Natural killer cell (primary cell): ENCODE data around the gene SYNJ2. TPM values are rescaled to one million over a fixed set of nuclear protein-coding genes. Genes with fewer than 3 reads are reported as not detected.
A peak's percentile ranks its signal among the peaks of the same experiment; 100 is the strongest.

Experiments
- ATAC-seq, 3 donors: fragments of 150-1000 bp in 2 of 3; fragments of 200-7000 bp in 1 of 3; cut with Tn5 transposase; 1 replicate in 1 of 3; 2 replicates in 2 of 3; pipeline ENCODE4 v1.10.0; 2021; ENCODE audit warnings: mild to moderate bottlenecking in 2 of 3, moderate library complexity in 2 of 3
- DNase-seq, 2 donors: peaks; one replicate each; pipeline versions ENCODE4 v3.0.0 to v3.0.0-alpha.2; 2013 to 2021; ENCODE audit warnings: mixed read lengths in 1 of 2
- H3K27ac ChIP-seq: one replicate; pipeline ENCODE4 v1.5.1; 2013; ENCODE audit warnings: mild to moderate bottlenecking, low read length
- H3K27me3 ChIP-seq: one replicate; pipeline ENCODE4 v1.6.1; 2013; ENCODE audit warnings: low read length; ENCODE audit not compliant: control insufficient read depth, insufficient read depth
- H3K36me3 ChIP-seq: one replicate; pipeline ENCODE4 v1.6.1; 2013; ENCODE audit warnings: low read length; ENCODE audit not compliant: control insufficient read depth, insufficient read depth
- H3K4me1 ChIP-seq: one replicate; pipeline ENCODE4 v1.6.1; 2013; ENCODE audit warnings: low read length; ENCODE audit not compliant: control insufficient read depth, insufficient read depth
- H3K4me3 ChIP-seq: one replicate; pipeline ENCODE4 v1.5.1; 2013; ENCODE audit warnings: low read length
- H3K9me3 ChIP-seq: one replicate; pipeline ENCODE4 v1.6.1; 2013; ENCODE audit warnings: low read length; ENCODE audit not compliant: control insufficient read depth, insufficient read depth
- H3K27ac Mint-ChIP-seq, 2 donors: one replicate each; pipeline ENCODE4 v1.8.0; 2022; ENCODE audit warnings: mild to moderate bottlenecking in 2 of 2, mixed read lengths in 2 of 2, moderate library complexity in 1 of 2
- H3K27me3 Mint-ChIP-seq, 2 donors: one replicate each; pipeline ENCODE4 v1.8.0; 2022; ENCODE audit warnings: low read depth in 2 of 2, mixed read lengths in 2 of 2
- H3K36me3 Mint-ChIP-seq: one replicate; pipeline ENCODE4 v1.8.0; 2022; ENCODE audit warnings: mixed read lengths
- H3K4me1 Mint-ChIP-seq, 2 donors: one replicate each; pipeline ENCODE4 v1.8.0; 2022; ENCODE audit warnings: mixed read lengths in 2 of 2
- H3K4me3 Mint-ChIP-seq: one replicate; pipeline ENCODE4 v1.8.0; 2022; ENCODE audit warnings: mild to moderate bottlenecking, moderate library complexity, mixed read lengths
- H3K9me3 Mint-ChIP-seq, 2 donors: one replicate each; pipeline ENCODE4 v1.8.0; 2022; ENCODE audit warnings: mixed read lengths in 2 of 2
- WGBS: methylation state at CpG from one replicate; pipeline ENCODE4 v1.1.7; 2013; ENCODE audit warnings: missing lambda C conversion rate; ENCODE audit not compliant: insufficient coverage; 5-methylcytosine and 5-hydroxymethylcytosine counted together
- intact Hi-C: fragments of 100-400 bp; cut with micrococcal nuclease; formaldehyde crosslinking; loops from one replicate; pipeline ENCODE4 v1.14.2; 2022
- total RNA-seq, 4 donors: library from RNA; stranded (reverse); fragments of 120-200 nt in 1 of 4; gene quantifications; one replicate each; pipeline versions ENCODE4 v1.2.3 to v1.2.4, GENCODE V29; 2013 to 2022
- TF ChIP-seq, protein P1 (sequence below): fragments of 200-600 bp; IDR thresholded peaks from one replicate; pipeline ENCODE4 v1.8.0; 2022; ENCODE audit warnings: antibody characterized with exemption

SYNJ2 gene
- total RNA-seq, 3 donors from 2014 or later (not counting 1 experiment from before 2014, with no cell fraction given): 24.4 to 47.0 (median 28.0) TPM

DNA sequence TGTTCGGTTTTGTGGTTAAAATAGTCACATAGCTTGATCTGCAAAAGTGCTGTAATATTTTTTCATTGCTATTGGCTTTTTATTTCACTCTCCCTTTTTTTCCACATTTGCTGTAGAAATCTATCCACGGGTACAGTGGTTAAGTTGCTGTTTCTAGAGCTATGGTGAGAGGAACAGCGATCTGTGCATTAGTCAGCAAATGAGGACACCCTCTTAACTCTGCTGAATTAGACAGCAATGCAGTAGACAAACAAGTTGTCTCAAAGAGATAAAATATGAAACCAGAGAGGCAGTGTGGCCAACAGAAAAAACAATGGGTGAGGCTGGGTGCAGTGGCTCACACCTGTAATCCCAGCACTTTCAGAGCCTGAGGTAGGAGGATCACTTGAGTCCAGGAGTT lies 17.6 kb upstream of the SYNJ2 start:
- H3K4me3 ChIP-seq: no peak overlapping the region
- peak overlapping the region; percentile 45 for H3K4me3 Mint-ChIP-seq
- H3K4me1 ChIP-seq: no peaks in the 10 kb centered on the region
- peaks cover 14% of the 10 kb centered on the region in 2 donors for H3K4me1 Mint-ChIP-seq
- peaks cover 6% of the 10 kb centered on the region for H3K9me3 ChIP-seq
- no peaks in the 10 kb centered on the region for H3K36me3 ChIP-seq
- peaks cover 6 to 9% of the 10 kb centered on the region in 2 donors for H3K27me3 Mint-ChIP-seq
- TF ChIP-seq, protein P1, sequence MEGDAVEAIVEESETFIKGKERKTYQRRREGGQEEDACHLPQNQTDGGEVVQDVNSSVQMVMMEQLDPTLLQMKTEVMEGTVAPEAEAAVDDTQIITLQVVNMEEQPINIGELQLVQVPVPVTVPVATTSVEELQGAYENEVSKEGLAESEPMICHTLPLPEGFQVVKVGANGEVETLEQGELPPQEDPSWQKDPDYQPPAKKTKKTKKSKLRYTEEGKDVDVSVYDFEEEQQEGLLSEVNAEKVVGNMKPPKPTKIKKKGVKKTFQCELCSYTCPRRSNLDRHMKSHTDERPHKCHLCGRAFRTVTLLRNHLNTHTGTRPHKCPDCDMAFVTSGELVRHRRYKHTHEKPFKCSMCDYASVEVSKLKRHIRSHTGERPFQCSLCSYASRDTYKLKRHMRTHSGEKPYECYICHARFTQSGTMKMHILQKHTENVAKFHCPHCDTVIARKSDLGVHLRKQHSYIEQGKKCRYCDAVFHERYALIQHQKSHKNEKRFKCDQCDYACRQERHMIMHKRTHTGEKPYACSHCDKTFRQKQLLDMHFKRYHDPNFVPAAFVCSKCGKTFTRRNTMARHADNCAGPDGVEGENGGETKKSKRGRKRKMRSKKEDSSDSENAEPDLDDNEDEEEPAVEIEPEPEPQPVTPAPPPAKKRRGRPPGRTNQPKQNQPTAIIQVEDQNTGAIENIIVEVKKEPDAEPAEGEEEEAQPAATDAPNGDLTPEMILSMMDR: no peak
- WGBS: 31% methylated on average over 2 of the region's 3 CpGs
- intact Hi-C loops: no loop called here
- DNase-seq: no peak
- ATAC-seq: no peak
- H3K27ac ChIP-seq: no peak overlapping the region
- H3K9me3 Mint-ChIP-seq: peaks cover 3 to 4% of the 10 kb centered on the region in 2 donors
- H3K36me3 Mint-ChIP-seq: peaks cover 9% of the 10 kb centered on the region
- H3K27me3 ChIP-seq: no peaks in the 10 kb centered on the region
- no peak overlapping the region for H3K27ac Mint-ChIP-seq

- 100% methylated on average over 3 of the region's 3 CpGs for WGBS
- H3K27ac Mint-ChIP-seq: no peak overlapping the region
- H3K4me3 ChIP-seq: no peak overlapping the region
- no peaks in the 10 kb centered on the region for H3K36me3 ChIP-seq
- ATAC-seq: no peak
- no peak overlapping the region for H3K27ac ChIP-seq
- TF ChIP-seq, protein P1: no peak
- H3K4me3 Mint-ChIP-seq: no peak overlapping the region
- no peaks in the 10 kb centered on the region for H3K4me1 ChIP-seq
- DNase-seq: no peak
- intact Hi-C loops: no loop called here
- no peaks in the 10 kb centered on the region for H3K9me3 ChIP-seq
- no peaks in the 10 kb centered on the region for H3K9me3 Mint-ChIP-seq
- H3K36me3 Mint-ChIP-seq: no peaks in the 10 kb centered on the region
- H3K27me3 ChIP-seq: no peaks in the 10 kb centered on the region
- H3K4me1 Mint-ChIP-seq: peaks cover 14% of the 10 kb centered on the region in 2 donors
- H3K27me3 Mint-ChIP-seq: peaks cover 0 to 7% of the 10 kb centered on the region in 2 donors
Measured at GRCh38 chr6:157965387-157965786, 16.3 kb upstream of the SYNJ2 start.

- H3K4me1 Mint-ChIP-seq: peaks cover 14% of the 10 kb centered on the region in 2 donors
Measured at GRCh38 chr6:157966589-157966977, 15.1 kb upstream of the SYNJ2 start.

More at GRCh38 chr6:157966589-157966977, 15.1 kb upstream of the SYNJ2 start:
- Mint-ChIP-seq H3K27ac (no peak overlapping the region), H3K9me3 (no peaks in the 10 kb centered on the region), H3K36me3 (no peaks in the 10 kb centered on the region), H3K4me3 (no peak overlapping the region), H3K27me3 (peaks cover 6 to 12% of the 10 kb centered on the region in 2 donors)
- ATAC-seq: no peak
- no peaks in the 10 kb centered on the region for H3K4me1 ChIP-seq
- TF ChIP-seq, protein P1: no peak
- intact Hi-C loops: no loop called here
- no peak for DNase-seq
- H3K27ac ChIP-seq: no peak overlapping the region
- H3K4me3 ChIP-seq: no peak overlapping the region
- no peaks in the 10 kb centered on the region for H3K36me3 ChIP-seq
- WGBS: 62% methylated on average over 8 of the region's 8 CpGs
- no peaks in the 10 kb centered on the region for H3K9me3 ChIP-seq
- H3K27me3 ChIP-seq: no peaks in the 10 kb centered on the region
